ENCODE data around the gene SETD2. TPM values are rescaled to one million over a fixed set of nuclear protein-coding genes. Genes with fewer than 3 reads are reported as not detected.

The SETD2 gene
- total and polyA plus RNA-seq, 2 experiments from 2014 or later = 11.9 to 37.8 TPM

DNA sequence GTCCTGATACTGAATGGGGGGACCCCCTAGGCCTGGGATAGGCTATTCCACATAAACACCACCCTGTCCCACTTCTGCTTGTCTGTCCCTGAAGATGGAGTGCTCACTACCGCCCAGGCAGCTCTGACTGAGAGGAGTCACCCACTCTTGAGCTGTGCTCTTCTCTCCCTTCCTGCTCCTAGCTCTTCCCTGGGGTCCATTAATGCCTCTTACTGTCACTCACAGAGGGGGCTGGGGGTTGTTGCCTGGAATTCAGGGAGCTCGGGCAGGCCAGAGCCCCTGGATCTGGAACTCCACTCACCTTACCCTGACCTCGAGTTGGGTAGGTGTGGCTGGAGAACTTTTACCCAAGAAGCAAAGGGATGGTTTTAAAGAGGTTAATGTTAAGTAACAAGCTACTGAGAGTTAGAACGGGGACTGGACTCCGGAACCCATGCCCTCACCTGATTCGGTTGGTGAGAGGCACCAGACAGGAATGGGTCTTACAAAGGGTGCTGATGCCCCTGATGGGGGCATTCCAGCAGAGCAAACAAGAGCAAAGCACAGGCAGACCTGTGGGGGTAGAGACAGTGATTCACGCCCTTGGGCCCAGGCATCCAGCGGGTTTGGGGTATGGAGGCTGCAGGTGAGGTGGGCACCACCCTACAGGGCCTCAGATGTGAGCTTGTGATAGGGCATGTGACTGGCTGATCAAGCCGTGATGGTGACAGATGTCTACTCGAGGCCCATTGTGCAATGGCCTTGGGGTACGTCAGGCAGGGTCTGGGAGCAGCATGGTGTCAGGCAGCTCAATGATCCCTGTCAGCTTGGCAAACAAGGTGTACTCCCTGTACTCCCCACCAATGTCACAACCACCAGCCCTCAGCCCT is 179.1 kb downstream of the SETD2 start:
- Histone ChIP-seq H3K9me2 (replicated peaks; ENCODE audit: insufficient read depth) (no peaks in the 10 kb centered on the region), H3K27ac (no peak overlapping the region), H3K4me3 (no peak overlapping the region), H3K36me3 (replicated peaks; ENCODE audit: insufficient read depth, low read depth) (no peaks in the 10 kb centered on the region), H3K4me2 (no peak overlapping the region), H3K27me3 (no peaks in the 10 kb centered on the region), H4K20me1 (ENCODE audit: insufficient read depth, poor library complexity, severe bottlenecking) (no peaks in the 10 kb centered on the region), H3K4me1 (ENCODE audit: insufficient read depth) (peaks cover 25% of the 10 kb centered on the region), H3K9me3 (ENCODE audit: low read depth) (no peaks in the 10 kb centered on the region), H2AFZ (no peak overlapping the region), H3K79me2 (peaks cover 56% of the 10 kb centered on the region)
- TF ChIP-seq EZH2 (IDR thresholded peaks at IDR 0.05; ENCODE audit: borderline replicate concordance) (no peak), EZH2phosphoT487 (IDR thresholded peaks at IDR 0.05; ENCODE audit: low read depth, severe bottlenecking, unreplicated experiment) (no peak), CTCF (IDR thresholded peaks at IDR 0.05; ENCODE audit: poor library complexity) (no peak)
- 91% methylated on average over 11 of the region's 11 CpGs for WGBS (ENCODE audit: low lambda C conversion rate, missing lambda C conversion rate)
- DNase-seq (ENCODE audit: low spot score) = no peak

- no peak overlapping the region for H2AFZ ChIP-seq
Measured at GRCh38 chr3:46982546-46982945, 181.4 kb downstream of the SETD2 start.

DNA sequence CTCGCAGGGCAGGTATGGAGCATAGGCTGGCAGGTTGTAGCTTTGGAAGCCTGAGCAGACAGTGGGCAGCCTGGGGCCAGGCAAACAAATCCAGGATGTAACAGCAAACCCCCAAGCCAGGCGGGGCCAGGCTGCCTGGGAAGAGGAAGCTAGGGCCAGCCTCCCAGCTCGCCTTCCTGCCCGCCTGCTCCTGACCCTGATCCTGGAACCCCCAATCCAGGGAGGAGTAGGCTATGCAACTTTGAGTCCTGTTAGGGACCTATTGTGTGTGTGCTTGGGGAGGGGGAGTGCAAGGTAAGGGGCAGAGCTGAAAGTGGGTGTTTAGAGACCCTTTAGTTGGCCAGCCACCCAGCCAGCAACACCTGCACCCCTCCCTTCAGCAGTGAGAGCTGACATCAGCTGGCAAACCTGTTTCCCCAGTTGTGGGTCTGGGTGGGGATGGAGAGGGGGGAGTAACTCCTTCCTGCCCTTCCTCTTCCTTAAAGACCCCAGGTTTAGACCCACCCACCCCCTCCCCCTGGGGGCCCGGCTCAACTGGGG is 181.9 kb downstream of the SETD2 start:
- peak; percentile 62 for DNase-seq (ENCODE audit: low spot score)
- Histone ChIP-seq H3K27me3 (no peaks in the 10 kb centered on the region), H3K36me3 (replicated peaks; ENCODE audit: insufficient read depth, low read depth) (no peaks in the 10 kb centered on the region), H4K20me1 (ENCODE audit: insufficient read depth, poor library complexity, severe bottlenecking) (no peaks in the 10 kb centered on the region), H3K27ac (peak overlapping the region; percentile 85), H3K9me3 (ENCODE audit: low read depth) (no peaks in the 10 kb centered on the region), H3K4me3 (no peak overlapping the region), H3K79me2 (peaks cover 63% of the 10 kb centered on the region), H2AFZ (no peak overlapping the region), H3K4me1 (ENCODE audit: insufficient read depth) (peaks cover 30% of the 10 kb centered on the region), H3K4me2 (peak overlapping the region; percentile 90), H3K9me2 (replicated peaks; ENCODE audit: insufficient read depth) (no peaks in the 10 kb centered on the region)
- 20% methylated on average over 4 of the region's 5 CpGs for WGBS (ENCODE audit: low lambda C conversion rate, missing lambda C conversion rate)
- no peak for TF ChIP-seq EZH2 (IDR thresholded peaks at IDR 0.05; ENCODE audit: borderline replicate concordance)
- no peak for TF ChIP-seq CTCF (IDR thresholded peaks at IDR 0.05; ENCODE audit: poor library complexity)
- no peak for TF ChIP-seq EZH2phosphoT487 (IDR thresholded peaks at IDR 0.05; ENCODE audit: low read depth, severe bottlenecking, unreplicated experiment)

More at GRCh38 chr3:46982546-46982945, 181.4 kb downstream of the SETD2 start:
- Histone ChIP-seq H3K4me1 (ENCODE audit: insufficient read depth) (peaks cover 30% of the 10 kb centered on the region), H3K79me2 (peaks cover 63% of the 10 kb centered on the region), H3K27ac (peak overlapping the region; percentile 85), H3K4me3 (no peak overlapping the region), H3K4me2 (peak overlapping the region; percentile 90), H4K20me1 (ENCODE audit: insufficient read depth, poor library complexity, severe bottlenecking) (no peaks in the 10 kb centered on the region), H3K36me3 (replicated peaks; ENCODE audit: insufficient read depth, low read depth) (no peaks in the 10 kb centered on the region), H3K9me3 (ENCODE audit: low read depth) (no peaks in the 10 kb centered on the region), H3K27me3 (no peaks in the 10 kb centered on the region), H3K9me2 (replicated peaks; ENCODE audit: insufficient read depth) (no peaks in the 10 kb centered on the region)
- 74% methylated on average over 2 of the region's 2 CpGs for WGBS (ENCODE audit: low lambda C conversion rate, missing lambda C conversion rate)
- TF ChIP-seq EZH2 (IDR thresholded peaks at IDR 0.05; ENCODE audit: borderline replicate concordance) (no peak), EZH2phosphoT487 (IDR thresholded peaks at IDR 0.05; ENCODE audit: low read depth, severe bottlenecking, unreplicated experiment) (no peak), CTCF (IDR thresholded peaks at IDR 0.05; ENCODE audit: poor library complexity) (no peak)
- no peak for DNase-seq (ENCODE audit: low spot score)
